ENCODE measurements around the gene RASEF. TPM values are rescaled to one million over a fixed set of nuclear protein-coding genes. Genes with fewer than 3 reads are reported as not detected.

RASEF gene
- total RNA-seq, 1 donor from 2014 or later: 10.9 TPM

GRCh38 chr9:82930116-82930515, 132.8 kb downstream of the RASEF start:
- Histone ChIP-seq H3K27me3 (no peaks in the 10 kb centered on the region), H3K27ac (no peak overlapping the region), H3K9me3 (no peaks in the 10 kb centered on the region), H3K4me1 (no peaks in the 10 kb centered on the region), H3K4me3 (no peak overlapping the region), H3K36me3 (no peaks in the 10 kb centered on the region)
- ATAC-seq (no peak), DNase-seq (no peak)
- TF ChIP-seq CTCF (IDR thresholded peaks at IDR 0.05): no peak
- intact Hi-C loops (cut with DNase I): no loop called here
